NT2/D1 (cell line): ENCODE measurements around the gene POU2F3.

Experiments used
- SUZ12 ChIP-seq: IDR thresholded peaks from 2 replicates; pipeline ENCODE4 v1.6.1; 2011; ENCODE audit not compliant: insufficient read length, insufficient read depth; ENCODE audit errors: extremely low read depth
- YY1 ChIP-seq: IDR thresholded peaks from 2 replicates; pipeline ENCODE4 v1.6.1; 2011; ENCODE audit not compliant: insufficient read length, insufficient read depth
- ZNF274 ChIP-seq: IDR thresholded peaks from 2 replicates; pipeline ENCODE4 v1.6.1; 2011; ENCODE audit warnings: mild to moderate bottlenecking, low read depth, low read length

- no peak for TF ChIP-seq SUZ12
- TF ChIP-seq YY1, result no peak
- no peak for TF ChIP-seq ZNF274
Measured at GRCh38 chr11:120329556-120329955, 89.6 kb downstream of the POU2F3 start.
